RWPE1 (cell line): ENCODE data around the gene HIRA.

Experiments used
- CTCF ChIA-PET: fragments of 350-600 bp; sonication (Branson Sonifier 250); formaldehyde crosslinking; extraction: SDS; loops from one replicate; lab custom pipeline; 2021; lab: Yijun Ruan, JAX
- POLR2A ChIA-PET: fragments of 400-600 bp; formaldehyde crosslinking; extraction: SDS; loops from one replicate; lab custom pipeline; 2020; ENCODE audit warnings: antibody characterized with exemption; ENCODE audit not compliant: low non-redundant PET; lab: Yijun Ruan, JAX
- DNase-seq: peaks from one replicate; pipeline ENCODE4 v3.0.0; 2012; ENCODE audit warnings: low spot score
- H3K27ac ChIP-seq: fragments of 450-650 bp; 2 replicates; pipeline ENCODE4 v1.5.1; 2017
- TF ChIP-seq, protein P1 (sequence below): fragments of 450-650 bp; conservative IDR thresholded peaks from 2 replicates; pipeline ENCODE4 v1.5.1; 2017; ENCODE audit warnings: low read depth, mild to moderate bottlenecking

Gene HIRA

DNA sequence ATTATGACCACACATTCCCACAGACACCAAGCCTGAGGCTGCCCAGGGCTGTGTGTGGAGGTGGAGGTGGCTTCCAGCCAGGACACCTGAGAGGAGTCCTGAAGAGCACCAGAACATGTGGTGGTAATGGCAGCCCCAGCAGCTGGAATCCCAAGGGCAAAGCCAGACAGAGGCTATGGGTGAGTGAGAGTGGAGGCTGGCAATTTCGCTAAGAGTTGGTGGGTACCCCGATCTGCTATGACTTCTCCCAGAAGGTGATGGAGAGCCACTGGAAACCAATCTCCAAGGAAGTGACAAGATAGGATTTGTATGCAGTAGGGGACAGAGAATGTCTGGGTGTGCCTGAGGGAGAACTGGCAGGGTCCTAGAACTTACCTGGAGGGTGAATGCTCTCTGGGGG, 70.7 kb downstream of the HIRA start:
- TF ChIP-seq, protein P1, sequence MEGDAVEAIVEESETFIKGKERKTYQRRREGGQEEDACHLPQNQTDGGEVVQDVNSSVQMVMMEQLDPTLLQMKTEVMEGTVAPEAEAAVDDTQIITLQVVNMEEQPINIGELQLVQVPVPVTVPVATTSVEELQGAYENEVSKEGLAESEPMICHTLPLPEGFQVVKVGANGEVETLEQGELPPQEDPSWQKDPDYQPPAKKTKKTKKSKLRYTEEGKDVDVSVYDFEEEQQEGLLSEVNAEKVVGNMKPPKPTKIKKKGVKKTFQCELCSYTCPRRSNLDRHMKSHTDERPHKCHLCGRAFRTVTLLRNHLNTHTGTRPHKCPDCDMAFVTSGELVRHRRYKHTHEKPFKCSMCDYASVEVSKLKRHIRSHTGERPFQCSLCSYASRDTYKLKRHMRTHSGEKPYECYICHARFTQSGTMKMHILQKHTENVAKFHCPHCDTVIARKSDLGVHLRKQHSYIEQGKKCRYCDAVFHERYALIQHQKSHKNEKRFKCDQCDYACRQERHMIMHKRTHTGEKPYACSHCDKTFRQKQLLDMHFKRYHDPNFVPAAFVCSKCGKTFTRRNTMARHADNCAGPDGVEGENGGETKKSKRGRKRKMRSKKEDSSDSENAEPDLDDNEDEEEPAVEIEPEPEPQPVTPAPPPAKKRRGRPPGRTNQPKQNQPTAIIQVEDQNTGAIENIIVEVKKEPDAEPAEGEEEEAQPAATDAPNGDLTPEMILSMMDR = no peak
- DNase-seq = no peak
- H3K27ac ChIP-seq = no peak overlapping the region
- ChIA-PET CTCF (no interaction called here), POLR2A (no interaction called here)

DNA sequence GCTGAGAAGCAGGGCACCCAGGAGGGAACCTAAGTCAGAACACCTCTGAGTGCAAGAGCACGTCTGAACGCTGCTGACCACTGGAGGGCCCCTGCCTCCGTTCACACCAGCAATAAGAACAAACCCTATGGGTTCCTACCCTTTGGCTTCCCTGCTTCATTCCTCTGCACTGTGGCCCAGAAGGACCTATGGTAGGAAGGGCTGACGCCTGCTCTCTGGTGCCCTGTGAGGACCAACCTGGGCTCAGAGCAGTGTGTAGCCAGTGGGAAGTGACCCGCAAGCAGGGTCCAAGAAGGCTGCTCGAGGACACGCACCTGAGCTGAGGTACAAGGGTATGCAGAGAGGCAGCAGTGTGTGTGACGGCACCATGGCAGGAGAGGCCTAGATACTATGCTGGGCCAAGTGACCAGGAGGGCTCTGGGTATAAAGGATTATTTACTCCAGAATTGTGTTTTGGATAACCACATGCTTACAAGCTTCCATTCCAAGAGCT, 71.2 kb downstream of the HIRA start:
- TF ChIP-seq, protein P1 = no peak
- DNase-seq = no peak
- ChIA-PET POLR2A (no interaction called here), CTCF (no interaction called here)
- H3K27ac ChIP-seq = no peak overlapping the region

DNA sequence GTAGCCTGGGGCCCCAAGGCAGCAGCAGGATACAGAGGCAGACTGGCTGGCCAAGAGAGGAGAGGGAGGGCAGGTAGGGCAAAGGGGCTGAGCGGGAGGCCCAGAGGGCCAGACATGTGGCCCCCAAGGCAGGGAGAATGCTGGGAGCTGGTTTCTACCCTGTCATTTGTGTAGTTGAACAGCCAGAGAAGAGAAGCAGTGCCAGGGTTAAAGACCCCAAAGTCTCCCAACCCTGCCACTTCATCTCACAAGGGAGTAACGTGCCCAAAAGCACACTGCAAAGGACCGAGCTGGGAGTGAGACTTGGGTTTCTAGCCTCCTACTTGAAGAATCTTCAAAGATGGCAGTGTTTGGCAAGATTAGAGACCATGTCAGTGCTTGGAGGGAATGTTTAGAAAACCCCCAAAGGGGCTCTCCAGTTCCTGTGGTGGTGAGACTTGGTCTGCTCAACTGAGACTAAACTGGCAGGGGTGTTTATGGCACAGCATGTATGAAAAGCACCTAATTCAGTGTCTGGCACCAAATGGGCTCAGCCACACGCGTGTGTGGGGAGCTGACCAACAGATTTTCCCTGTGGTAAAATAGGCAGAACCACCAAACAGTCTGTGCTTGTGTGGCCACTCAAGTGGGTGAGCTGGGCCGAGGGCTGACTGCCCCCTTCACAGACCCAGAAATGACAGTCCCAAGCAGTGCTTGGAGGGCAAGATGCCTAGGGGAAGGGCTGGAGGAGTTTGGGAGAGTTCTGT, 71.8 kb downstream of the HIRA start:
- DNase-seq = no peak
- ChIA-PET POLR2A (no interaction called here), CTCF (no interaction called here)
- TF ChIP-seq, protein P1 = no peak
- no peak overlapping the region for H3K27ac ChIP-seq

DNA sequence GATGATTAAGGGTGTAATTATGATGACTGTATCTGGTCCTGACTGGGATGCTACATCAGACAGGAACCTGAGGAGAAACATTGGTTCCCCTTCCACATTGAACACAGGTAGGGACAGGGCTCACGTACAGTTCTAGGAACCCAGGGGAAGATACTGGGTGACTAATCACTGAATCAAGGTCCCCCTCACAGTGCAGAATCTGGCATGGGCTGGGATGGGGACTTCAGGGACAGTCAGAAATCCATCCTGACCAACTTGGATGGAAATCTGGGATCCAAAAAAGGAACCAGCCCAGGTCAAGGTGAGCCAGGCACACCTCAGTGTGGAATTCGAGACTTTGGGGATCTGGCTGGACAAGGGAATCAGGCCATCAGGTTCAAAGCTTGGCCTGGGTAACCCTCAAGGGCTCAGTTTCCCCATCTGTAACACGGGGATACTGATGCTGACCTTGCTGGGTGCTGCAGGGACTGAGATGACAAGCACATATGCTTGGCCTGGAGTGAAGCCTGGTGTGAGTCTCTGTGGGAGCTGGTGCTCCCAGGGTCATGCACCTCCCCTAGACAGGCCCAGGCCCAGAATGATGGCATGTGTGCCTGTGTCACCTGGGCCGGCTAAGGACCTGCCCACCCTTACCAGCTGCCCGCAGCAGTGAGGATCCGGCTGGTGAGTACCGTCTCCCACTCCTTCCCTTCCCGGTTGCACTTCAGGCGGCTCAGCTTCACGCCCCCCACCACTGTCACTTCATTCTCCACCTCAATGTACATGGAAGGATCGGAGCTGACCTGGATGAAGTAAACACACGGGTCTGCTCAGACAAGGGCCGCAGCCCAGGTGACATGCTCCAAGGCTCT, 72.6 kb downstream of the HIRA start:
- DNase-seq = no peak
- H3K27ac ChIP-seq = no peak overlapping the region
- TF ChIP-seq, protein P1 = no peak
- ChIA-PET CTCF (no interaction called here), POLR2A (no interaction called here)

DNA sequence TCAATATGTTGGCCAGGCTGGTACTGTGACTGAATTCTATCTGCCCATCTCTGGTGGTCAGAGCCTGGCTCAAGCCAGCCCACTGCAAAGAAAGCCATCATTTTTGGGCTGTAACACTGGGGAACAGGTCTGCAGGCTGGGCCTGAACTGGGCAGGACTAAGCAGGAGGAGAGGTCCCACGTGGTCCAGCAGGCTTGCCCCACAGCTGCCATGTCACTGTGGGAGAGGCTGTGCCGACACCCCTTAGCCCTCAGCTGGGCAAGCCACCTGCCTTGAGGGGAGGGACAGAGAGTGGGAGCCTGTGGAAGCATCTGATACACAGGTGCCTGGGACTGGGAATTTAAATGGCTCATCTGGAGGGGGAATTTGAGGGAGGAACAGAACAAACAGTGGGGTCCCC, 73.3 kb downstream of the HIRA start:
- POLR2A ChIA-PET = no interaction called here
- DNase-seq = no peak

More for the DNA sequence above, 73.3 kb downstream of the HIRA start:
- no peak overlapping the region for H3K27ac ChIP-seq
- TF ChIP-seq, protein P1 = no peak
- CTCF ChIA-PET = no interaction called here
